IPS DF 4.7 (cell line): ENCODE results near the gene GNA12.

Experiments
- DNase-seq: peaks from one replicate; pipeline ENCODE4 v3.0.0-alpha.2; 2013; ENCODE audit warnings: low spot score; ENCODE audit errors: extremely low read depth

The GNA12 gene

GRCh38 chr7:2715341-2716231 lies 128.5 kb downstream of the GNA12 start:
- DNase-seq = no peak

- DNase-seq = no peak
Observed at GRCh38 chr7:2714636-2715035, 129.5 kb downstream of the GNA12 start.

GRCh38 chr7:2713978-2714377 lies 130.1 kb downstream of the GNA12 start:
- DNase-seq = no peak

GRCh38 chr7:2713370-2713769 lies 130.7 kb downstream of the GNA12 start:
- no peak for DNase-seq

- DNase-seq = no peak
Observed at GRCh38 chr7:2711895-2712675, 132.0 kb downstream of the GNA12 start.

GRCh38 chr7:2710901-2711551 lies 133.1 kb downstream of the GNA12 start:
- DNase-seq = no peak

- DNase-seq = no peak
Observed at GRCh38 chr7:2710286-2710655, 133.8 kb downstream of the GNA12 start.

- peak; percentile 76 for DNase-seq
Observed at GRCh38 chr7:2709553-2710285, 134.4 kb downstream of the GNA12 start.

GRCh38 chr7:2708547-2709310 lies 135.4 kb downstream of the GNA12 start:
- no peak for DNase-seq

GRCh38 chr7:2708041-2708440 lies 136.1 kb downstream of the GNA12 start:
- DNase-seq = no peak

GRCh38 chr7:2707481-2707880 lies 136.6 kb downstream of the GNA12 start:
- no peak for DNase-seq

GRCh38 chr7:2706685-2707126 lies 137.4 kb downstream of the GNA12 start:
- no peak for DNase-seq

GRCh38 chr7:2705371-2706096 lies 138.6 kb downstream of the GNA12 start:
- no peak for DNase-seq

GRCh38 chr7:2702594-2702957 lies 141.5 kb downstream of the GNA12 start:
- DNase-seq = no peak

- DNase-seq = no peak
Observed at GRCh38 chr7:2701832-2702593, 142.1 kb downstream of the GNA12 start.

- DNase-seq = no peak
Observed at GRCh38 chr7:2701424-2701823, 142.7 kb downstream of the GNA12 start.

GRCh38 chr7:2700141-2700850 lies 143.8 kb downstream of the GNA12 start:
- no peak for DNase-seq

- no peak for DNase-seq
Observed at GRCh38 chr7:2699289-2699620, 144.9 kb downstream of the GNA12 start.
